GM18951 (cell line): ENCODE results near the gene MAST2.
"Not testable (repeated sequence)": the region's sequence is repeated elsewhere in the genome, so short reads cannot be mapped to it uniquely, and the experiment has no call there.

Experiments
- POLR2A ChIP-seq: IDR thresholded peaks from 4 replicates; pipeline ENCODE4 v1.6.1; 2011; ENCODE audit warnings: mild to moderate bottlenecking; ENCODE audit not compliant: insufficient read length, insufficient read depth; ENCODE audit errors: extremely low read depth
- in situ Hi-C: fragments of 300-500 bp; cut with MboI; formaldehyde crosslinking; loops from one replicate; pipeline ENCODE4 v1.12.0; 2022; ENCODE audit warnings: low sequenced_read_pairs, mixed read lengths, inconsistent platforms; ENCODE audit not compliant: unreplicated experiment

MAST2 gene

DNA sequence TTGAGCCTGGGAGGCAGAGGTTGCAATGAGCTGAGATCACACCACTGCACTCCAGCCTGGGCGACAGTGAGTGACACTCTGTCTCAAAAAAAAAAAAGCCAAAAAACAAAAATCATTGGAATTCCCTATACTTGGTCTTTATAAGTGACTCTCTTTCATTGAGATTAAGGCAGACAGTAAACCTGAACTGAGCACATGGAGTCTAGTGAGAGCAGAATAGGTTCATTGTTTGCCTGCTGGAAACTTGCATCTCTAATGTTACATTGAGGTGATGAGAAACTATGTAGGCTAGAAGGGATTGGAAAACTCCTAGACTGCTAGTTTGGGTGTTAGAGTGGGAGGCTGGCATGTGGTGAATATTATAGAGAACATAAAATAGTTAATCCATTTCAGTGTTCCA, 25.4 kb downstream of the MAST2 start:
- in situ Hi-C loops: no loop called here
- TF ChIP-seq POLR2A: no peak

DNA sequence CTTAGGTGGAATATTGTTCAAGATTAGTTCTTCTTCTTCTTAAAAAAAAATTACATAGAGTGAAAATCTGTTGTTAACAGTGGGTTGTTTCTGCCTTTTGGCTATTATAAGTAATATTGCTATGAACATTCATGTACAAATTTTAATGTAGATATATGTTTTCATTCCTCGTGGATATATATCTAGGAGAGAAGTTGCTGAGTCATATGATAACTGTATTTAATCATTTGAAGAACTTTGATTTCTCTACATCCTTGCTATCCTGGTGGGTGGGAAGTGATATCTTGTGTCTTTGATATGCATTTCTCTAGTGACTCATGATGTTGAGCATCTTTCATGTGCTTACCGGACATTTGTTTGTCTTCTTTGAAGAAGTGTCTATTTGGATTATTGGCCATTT, 29.9 kb downstream of the MAST2 start:
- no peak for TF ChIP-seq POLR2A
- in situ Hi-C loops: no loop called here

- no peak for TF ChIP-seq POLR2A
Observed at GRCh38 chr1:45834689-45835088, 31.3 kb downstream of the MAST2 start.

GRCh38 chr1:45836451-45836850, 33.0 kb downstream of the MAST2 start:
- no peak for TF ChIP-seq POLR2A
- in situ Hi-C loops: no loop called here

More at GRCh38 chr1:45834689-45835088, 31.3 kb downstream of the MAST2 start:
- in situ Hi-C loops: no loop called here

DNA sequence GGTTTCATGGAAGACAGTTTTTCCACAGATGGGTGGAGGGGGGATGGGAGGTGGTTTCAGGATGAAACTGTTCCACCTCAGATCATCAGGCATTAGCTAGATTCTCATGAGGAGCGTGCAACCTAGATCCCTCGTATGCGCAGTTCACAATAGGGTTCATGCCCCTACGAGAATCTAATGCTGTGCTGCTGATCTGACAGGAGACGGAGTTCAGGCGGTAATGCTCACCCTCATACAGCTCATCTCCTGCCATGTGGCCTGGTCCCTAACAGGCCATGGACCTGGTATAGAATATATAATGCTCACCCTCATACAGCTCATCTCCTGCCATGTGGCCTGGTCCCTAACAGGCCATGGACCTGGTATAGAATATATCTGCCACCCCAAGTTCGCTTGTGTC, 33.4 kb downstream of the MAST2 start:
- in situ Hi-C loops: not testable (repeated sequence)

DNA sequence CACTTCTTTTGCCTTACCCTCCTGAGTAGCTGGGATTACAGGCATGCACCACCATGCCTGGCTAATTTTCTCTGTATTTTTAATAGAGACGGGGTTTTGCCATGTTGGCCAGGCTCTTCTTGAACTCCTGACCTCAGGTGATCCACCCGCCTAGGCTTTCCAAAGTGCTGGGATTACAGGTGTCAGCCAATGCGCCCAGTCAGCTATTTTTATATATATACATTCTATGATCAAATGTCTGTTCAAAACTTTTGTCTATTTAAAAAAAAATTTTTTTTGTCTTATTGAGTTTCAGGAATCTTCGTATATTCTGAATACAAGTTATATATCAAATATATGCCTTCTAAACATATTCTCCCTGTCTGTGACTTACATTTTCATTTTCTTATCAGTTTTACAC, 34.9 kb downstream of the MAST2 start:
- in situ Hi-C loops: not testable (repeated sequence)

GRCh38 chr1:45840704-45841103, 37.3 kb downstream of the MAST2 start:
- in situ Hi-C loops: no loop called here
- TF ChIP-seq POLR2A: no peak

DNA sequence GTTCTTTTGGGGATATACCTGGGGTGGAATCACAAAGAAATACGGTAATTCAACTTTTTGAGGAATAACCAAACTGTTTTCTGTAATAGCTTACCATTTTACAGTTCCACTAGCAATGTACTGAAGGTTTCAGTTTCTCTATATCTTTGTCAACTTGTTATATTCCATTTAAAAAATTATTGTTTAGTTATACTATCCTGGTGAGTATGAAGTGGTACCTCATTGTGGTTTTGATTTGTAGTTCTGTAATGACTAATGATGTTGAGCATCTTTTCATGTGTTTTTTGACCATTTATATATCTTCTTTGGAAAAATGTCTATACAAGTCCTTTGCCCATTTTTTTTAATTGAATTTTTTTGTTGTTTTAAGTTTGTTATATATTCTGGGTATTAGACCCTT, 39.4 kb downstream of the MAST2 start:
- in situ Hi-C loops: no loop called here
- TF ChIP-seq POLR2A: no peak

- TF ChIP-seq POLR2A: no peak
- in situ Hi-C loops: no loop called here
Observed at GRCh38 chr1:45843474-45843905, 40.1 kb downstream of the MAST2 start.

DNA sequence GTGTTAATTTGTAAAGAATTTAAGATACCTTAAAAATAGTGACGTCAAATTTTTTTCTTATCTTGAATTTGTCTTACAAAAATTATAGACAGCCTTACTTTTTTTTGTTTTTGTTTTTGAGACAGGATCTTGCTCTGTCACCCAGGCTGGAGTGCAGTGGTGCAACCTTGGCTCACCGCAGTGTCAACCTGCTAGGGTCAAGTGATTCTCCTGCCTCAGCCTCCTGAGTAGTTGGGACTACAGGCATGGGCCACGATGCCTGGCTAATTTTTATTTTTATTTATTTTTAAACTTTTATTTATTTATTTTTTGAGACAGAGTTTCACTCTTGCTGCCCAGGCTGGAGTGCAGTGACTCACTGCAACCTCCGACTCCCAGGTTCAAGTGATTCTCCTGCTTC, 40.6 kb downstream of the MAST2 start:
- in situ Hi-C loops: not testable (repeated sequence)

DNA sequence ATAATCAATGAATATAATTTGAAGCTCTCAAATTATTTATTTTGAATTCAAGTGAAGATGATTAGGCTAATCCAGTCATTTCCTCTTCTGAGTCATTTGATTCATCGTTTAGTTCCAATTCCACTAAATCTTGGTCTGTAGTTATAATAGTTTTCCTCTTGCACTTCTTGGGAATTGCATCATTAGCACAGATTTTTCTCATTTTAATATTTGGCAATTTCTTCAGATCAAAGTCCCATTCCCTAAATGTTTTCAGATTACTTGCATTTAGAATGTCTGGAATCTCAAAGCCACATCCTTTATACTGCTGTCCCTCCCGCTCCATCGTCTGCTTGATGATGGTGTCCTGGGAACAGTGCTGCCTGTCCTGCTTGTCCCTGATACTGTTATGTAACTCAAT, 43.5 kb downstream of the MAST2 start:
- TF ChIP-seq POLR2A: no peak
- in situ Hi-C loops: no loop called here

DNA sequence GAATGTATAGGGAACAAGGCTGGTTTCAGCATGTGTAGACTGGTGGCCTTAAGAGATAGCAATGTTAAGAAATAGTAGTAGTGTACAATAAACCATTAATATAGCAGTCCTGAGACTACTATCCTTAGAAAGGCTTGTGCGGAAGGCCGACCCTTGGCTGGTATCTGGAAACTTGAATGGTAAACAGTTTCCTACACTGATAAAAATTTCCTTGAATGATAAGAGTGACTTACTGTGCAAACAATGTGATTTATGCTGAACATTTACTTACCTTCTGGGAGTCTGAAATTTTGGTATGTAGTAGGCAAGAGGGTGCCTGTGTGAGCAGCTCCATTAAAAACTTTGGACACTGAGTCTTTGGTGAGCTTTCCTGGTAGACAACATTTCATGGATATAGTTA, 44.7 kb downstream of the MAST2 start:
- in situ Hi-C loops: no loop called here
- TF ChIP-seq POLR2A: no peak

GRCh38 chr1:45848714-45849113, 45.3 kb downstream of the MAST2 start:
- in situ Hi-C loops: no loop called here

GRCh38 chr1:45850017-45850416, 46.6 kb downstream of the MAST2 start:
- no peak for TF ChIP-seq POLR2A
- in situ Hi-C loops: no loop called here

More at GRCh38 chr1:45848714-45849113, 45.3 kb downstream of the MAST2 start:
- no peak for TF ChIP-seq POLR2A

DNA sequence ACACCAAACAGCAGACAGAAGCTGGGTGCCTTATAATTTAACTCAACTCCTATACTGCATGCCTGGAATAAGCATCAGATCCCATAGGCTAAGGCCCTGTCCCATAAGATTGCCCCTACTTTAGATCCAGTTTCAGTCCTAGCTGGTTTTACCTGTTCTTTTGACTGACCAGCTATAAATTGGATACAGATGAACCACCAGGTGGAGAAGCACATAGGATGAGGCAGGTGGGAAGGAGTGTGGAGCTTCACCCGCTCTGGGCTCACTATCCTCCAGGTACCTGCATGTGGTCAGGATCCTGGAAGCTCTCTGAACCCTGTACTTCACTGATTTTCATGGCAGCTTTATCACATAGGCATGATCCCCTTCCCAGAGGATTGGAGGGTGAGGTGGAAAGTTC, 51.3 kb downstream of the MAST2 start:
- in situ Hi-C loops: no loop called here
- TF ChIP-seq POLR2A: no peak
